Measurements from ENCODE around the gene COL2A1.
A peak's percentile ranks its signal among the peaks of the same experiment; 100 is the strongest.

Gene COL2A1

DNA sequence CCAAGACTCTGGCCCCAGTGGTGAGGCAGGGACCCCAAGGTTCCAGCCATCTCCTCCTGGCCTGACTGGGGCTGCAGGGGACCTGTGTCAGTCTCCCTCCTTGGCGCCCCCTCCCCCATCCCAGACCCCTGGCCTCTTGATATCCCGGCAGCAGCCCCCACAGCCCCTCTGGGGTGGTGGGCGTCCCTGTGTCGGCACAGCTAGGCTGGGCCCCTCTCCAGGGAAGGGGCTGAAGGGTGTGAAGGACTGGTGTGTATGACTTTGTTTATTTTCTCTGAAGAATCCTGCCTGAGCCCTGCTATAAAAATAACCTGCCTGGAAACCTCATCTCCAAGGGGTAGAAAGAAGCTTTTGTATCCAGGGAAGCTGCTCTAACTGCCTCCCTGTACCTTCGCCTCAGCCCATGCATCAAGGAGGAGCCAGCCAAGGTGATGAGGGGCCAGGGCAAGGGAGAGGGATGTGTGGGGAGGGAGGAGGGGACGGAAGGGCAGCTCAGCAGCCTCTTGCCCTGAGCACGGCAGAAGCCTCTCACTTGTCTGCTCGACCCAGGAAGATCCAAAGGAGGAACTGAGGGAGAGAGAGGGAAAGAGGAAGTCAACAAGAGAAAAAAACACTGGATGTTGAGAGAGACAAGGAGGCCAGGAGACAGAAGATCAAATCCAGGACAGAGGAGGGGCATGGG is 25.4 kb upstream of the COL2A1 start:
- no peak for DNase-seq

DNA sequence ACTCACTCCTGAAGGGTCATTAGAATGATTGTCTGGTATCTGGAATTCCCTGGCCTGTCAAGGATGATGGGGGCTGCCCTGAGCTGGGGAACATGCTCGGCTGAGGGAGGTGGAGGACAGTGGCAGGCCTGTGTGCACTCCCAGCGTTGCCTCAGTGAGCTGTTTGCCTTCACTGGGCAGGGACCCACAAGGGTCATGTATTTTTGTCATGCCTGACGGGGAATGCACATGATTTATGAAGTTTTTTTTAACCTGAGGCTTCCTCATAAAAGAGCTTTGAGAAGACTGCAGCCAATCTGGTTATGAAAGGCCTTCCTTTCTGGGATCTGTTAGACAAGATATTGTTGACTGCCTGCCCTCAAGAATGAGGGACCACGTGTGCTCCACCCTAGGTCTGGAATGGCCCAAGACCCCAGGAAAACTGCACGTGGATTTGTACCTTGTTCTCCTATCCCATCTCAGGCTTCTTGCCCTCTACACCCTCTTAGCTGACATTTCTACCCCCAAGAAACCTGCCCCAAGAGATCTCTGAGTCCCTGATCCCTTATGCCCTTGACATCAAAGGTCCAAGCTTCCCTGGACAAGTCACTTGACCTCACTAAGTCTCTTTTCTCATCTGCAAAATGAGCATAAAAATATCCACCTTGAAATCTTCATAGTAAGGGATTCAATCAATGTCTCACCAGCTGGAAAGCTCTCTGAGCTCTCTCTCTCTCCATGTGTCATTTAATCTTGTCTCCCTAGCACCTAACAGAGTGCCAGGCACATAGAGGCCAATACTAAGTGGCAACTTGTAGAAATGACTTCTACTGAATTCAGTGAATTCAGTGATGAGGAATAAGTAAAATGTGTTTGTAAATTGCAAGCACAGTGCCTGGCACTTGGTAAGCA is 24.5 kb upstream of the COL2A1 start:
- DNase-seq = no peak

DNA sequence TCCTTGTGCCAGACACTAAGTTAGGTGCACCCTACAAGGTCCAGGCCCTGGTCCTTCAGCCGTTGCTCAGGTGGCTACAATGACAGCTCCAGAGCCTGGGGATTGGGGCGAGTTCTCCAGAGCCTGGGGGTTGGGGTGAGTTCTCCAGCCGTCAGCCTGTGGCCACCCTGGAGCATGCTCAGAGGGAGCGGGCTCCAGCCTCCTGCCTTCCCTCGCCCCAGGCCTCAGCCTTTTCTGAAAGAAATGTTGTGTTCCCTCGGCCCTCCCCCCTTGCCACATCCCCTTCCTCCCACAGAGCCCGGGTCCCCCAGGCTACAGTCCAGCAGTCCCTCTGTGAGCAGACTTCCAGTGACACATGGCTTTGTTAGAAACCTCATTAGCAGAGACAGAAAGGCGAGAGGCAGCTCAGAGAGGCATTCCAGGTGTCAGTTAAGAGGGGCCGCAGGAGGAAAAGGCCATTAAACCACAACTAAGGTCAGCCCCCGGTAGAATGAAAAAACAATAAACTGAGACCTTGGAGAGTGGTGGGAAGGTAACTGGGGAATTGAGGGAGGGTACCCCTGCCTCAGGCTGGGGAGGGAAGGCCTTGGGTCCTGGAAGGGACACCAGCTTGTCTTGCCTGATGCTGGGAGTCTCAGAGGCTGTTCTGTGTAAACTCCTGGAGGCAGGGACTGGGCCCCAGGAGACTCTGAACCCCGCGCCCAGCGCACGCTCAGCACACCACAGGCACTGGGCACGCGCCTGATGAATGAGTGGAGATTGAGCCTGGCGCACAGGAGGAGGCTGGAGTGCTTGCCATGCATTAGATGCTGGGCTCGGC is 23.1 kb upstream of the COL2A1 start:
- no peak for DNase-seq

DNA sequence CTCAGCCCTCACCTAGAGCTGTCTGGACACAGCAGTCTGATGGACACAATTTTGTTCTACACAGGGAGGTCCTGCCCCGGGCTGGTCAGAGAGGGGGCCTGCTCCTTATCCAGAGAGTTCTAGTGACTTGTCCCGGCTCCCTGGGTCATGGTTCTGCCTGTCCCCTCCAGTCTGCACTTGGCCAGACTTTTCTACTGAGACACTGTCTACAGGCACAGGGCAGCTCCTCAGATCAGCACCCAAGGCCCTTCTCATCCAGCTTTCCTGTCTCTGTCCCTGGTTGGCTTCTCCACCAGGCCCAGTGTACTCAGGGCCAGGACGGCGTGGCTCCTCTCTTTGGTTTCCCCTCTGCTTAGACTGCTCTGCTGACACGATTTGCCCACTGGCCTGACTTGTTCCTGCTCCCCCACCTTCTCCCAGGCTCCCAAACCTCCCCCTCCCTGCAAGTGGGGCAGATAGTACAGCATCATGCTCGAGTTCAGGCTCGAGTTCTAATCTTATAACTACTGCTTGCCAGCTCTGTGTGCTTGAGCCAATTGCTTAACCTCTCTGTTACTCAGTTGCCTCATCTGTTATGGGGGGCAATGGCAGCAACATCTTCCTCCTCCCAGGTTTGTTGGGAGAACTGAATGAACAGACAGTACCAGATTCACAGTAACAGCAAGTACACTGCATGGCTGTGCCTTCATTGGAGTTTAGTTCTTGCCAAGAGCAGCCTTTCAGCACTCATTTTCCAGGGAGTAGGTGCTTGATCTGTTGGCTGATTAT is 22.0 kb upstream of the COL2A1 start:
- DNase-seq = no peak

DNA sequence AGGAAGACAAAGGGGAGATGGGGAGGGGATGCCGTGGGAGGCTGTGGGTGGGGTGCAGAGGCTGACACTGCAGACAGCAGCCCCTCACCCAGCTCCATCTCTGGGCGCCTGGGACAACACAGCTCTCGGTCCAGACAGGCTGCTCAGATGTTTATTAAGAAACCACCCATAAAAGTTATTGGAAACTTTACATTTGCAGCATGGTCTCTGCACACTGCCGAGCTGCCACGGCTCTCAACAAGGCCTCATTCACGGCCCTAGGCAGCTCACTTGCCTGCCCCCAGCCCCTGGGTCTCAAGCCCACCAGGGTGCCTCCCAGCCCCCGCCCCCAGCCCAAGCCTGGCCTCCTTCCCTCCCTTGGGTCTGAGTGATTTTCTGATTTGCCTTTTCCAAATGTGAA is 21.0 kb upstream of the COL2A1 start:
- no peak for DNase-seq

DNA sequence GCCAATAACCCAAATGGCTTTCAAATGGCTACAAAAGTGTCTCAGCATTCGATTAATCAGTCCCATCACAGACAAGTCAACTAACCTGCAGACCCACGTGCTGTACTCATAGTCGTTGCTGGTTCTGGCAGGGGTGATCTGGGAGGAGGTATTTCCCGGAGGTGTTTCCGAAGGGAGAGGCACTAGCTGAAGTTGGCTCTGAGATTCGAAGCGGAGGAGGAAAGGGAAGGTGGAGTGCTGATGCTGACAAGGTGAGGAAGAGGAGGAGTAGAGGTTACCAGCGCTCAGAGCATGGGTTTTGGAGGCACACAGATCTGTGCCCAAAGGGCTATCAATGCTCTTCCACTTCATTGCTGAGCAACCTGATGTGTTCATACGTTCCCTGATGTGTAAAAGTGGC is 20.5 kb upstream of the COL2A1 start:
- DNase-seq = no peak

DNA sequence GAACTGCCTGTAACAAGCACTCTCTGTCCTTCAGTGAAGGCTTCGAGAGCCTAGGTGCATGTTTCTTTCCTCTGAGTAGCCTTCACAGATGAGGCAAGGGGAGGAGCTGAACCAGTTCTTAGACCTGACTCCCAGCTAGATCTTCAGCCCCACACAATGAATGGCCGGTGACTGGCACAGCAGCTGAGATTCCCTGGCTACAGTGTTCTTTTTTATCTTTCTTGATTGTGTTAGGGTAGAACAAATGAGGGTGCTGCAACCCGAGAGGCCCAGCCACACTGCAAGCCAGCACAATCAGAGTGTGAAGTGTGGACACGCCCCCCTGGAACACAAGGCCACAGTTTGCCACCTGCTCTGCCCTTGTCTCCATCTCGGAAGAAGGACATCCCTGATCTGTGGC is 19.1 kb upstream of the COL2A1 start:
- peak; percentile 23 for DNase-seq

DNA sequence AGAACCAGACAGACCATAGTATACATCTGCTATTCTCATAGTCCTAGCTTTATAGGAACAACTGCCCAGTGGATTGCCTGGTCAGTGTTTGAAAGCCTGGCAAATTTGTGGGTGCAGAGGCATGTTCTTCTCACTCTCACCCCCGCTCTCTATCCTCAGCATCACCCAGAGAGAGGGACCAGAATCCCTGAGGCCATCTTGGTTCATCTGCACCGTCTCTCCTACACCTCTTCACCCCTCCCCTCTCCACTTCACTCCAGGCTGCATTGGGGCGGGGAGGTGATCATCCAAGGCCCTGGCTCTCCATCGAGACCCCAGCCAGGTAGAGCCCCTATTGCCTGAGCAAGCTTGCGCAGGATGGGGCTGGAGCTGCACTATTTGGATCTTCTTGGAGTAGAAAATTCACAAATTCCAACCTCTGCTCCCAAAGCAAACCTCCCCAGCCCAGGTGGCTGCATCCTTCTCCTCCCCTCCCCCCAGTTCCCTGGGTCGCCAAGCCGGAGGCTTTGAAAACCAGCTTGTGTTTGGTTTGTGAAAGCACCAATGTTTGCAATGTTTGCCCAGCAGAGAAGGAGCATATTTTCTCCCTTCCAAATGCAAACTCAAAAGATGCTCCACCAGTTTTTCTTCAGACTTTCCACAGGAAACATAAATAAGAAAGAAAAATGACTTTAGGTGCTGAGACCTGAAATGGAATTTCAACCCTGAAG is 18.6 kb upstream of the COL2A1 start:
- DNase-seq = no peak

DNA sequence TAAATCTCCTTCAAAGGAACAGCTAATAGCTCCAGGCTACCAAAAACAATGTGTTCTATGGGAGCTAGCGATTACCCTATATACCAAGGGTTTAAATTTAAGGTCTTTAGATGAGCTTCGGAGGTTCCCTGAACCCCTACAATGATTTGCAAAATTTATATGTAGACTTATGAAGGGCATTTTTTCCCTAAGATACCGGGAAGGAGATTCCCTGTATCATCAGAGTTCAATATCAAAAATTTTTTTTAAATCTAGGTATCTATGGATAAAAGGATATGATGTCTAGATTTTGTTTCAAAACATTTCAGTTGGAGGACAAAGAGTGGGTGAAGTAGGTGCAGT is 17.9 kb upstream of the COL2A1 start:
- no peak for DNase-seq

DNA sequence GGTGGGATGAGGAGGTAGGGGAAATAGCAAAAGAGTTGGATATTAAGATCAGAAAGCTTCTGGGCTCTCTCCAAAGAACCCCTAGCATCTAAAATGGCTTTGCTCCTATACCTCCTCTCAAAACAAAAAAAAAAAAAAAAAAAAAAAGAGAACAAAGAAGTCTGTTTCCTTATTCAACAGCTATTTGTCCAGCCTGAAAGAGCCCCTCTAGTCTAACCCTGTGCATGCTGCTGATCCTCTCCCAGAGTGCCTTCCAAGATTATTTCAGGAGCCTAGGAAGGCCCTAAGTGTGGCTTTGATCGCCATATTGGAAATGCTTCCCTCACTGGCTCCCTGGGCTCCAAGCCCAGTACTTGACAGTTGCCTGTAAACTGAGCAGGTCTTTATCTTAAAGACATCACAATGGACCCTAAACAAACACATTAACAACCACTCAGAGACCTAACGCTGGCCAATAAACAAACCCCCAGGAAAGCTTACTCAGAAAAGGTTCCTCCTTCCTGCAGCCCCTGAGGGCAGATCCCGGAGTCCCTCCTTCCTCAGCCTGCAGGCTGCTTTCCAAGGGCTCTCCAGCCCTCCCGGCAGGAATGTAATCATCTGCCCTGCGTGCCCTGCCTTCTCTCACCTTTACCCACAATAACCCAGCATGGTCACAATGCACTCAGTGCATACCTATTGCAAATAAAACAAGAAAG is 17.4 kb upstream of the COL2A1 start:
- DNase-seq = no peak

DNA sequence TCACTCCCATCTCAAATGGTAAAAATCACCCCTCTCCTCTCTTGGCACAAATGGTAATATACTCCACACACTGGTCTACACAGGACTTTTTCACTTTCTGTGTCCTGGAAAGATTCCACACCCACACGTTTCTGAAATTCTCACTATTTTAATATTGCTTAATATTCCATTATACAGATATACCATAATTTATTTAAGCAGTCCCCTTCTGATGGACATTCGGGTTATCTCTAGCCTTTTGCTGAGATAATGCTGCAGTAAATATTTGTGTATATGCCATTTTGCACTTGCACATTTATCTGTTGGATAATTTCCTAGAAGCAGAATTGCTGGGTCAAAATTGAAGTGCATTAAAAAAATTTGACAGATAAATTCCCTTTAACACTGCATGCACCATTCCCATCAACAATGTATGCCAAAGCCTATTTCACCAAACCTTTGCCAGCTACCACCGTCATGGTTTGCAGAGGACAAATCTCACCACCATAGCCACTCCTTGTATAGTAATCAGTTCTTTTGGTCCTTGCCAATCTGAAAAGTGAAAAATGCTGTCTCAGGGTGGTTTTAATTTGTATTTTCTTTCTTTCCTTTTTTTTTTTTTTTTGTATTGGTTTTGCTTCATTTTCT is 15.5 kb upstream of the COL2A1 start:
- no peak for DNase-seq

DNA sequence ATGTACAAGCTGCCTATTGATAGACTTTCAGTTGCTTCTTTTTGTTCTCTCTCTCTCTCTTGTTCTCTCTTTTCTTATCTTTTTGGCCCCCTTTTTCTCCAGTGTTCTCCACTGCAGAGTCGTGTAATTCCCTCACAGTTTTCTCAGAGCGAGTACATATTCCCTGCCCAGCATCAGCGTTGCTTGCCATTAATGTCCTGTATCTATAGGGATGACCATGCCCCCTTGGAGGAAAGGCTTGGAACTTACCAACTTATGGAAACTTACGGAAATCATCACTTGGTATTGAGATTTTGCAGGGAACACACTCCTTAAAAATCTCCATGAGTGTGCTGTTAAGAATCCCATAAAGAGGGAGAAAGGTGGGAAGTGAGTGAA is 14.3 kb upstream of the COL2A1 start:
- no peak for DNase-seq

DNA sequence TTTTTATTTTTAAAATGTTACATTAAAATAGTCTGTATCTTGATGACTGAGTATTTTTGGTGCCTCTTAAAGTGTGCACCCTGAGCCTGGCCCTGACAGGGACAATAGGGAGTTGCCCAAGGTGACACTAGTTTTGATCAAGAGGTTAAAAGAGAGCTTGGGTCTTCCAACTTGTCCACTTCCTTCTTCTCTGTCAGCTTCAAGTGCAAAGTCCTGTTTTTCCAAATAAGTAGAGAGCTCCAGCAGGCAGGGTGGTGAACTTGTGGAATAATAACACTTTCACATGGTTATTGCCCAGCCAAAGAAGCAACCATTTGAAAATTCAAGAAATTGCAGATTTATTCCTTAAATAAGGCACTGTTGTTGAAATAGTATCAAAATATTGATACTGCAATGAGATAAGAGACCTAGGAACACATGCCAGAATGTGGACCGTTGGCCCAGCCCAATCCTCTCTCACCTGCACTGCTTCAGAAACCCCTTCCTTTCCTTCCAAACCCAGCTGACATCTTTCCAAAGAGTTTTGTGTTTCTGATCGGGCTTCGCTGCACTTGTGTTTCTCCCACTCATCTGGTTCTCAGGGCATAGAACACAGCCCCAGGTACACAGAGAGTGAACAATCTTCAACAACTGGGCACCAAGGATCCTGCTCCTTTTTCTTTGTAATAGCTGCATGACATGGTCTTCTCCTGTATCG is 13.8 kb upstream of the COL2A1 start:
- DNase-seq = no peak

DNA sequence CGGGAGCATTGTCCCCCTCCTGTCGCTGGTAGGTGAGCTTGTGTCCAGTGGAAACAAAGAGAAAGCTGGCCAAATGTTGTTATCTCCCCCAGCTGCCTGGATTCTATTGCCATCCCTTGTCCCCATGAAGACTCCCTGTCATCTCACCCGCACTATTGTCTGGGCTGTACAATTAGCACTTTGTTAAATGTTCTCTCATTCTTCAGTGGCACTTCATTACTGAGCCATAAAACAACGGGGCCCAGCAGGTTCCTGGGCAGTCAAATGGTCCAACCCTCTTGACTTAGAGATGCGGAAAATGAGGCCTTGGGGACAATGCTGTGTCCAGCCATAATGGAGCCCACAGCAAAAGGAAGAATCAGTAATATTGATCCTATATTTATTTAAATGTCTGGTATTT is 13.2 kb upstream of the COL2A1 start:
- DNase-seq = no peak

DNA sequence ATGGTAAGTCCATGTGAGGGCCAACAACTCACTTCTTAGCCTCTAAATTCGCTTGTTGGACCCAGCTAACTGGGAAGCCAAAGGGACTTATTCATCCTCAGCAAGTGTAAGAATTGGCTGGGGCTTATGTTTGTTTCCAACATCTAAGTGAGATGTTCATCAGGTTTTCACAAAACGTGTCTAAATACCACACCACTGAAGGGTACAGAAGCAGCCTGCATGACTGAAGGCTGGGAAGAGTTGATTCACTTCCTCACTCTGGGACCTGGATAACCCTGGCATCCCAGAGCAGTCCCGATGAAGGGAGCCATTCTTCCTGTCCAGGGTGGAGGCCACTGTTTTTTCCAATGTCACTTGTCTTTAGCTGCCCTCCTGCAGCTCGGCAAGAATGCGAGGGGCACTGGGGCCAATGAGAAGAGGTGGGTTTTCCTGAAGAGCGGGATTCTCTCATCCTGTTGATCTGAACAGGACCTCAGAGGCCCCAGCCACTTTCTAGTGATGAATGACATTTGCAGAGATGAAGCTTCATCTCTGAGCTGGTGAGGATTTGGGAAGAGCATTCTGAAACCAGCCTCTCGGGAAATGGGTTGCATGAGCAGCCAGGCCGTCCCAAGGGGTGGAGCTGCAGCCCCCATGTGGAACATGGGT is 12.2 kb upstream of the COL2A1 start:
- DNase-seq = no peak

DNA sequence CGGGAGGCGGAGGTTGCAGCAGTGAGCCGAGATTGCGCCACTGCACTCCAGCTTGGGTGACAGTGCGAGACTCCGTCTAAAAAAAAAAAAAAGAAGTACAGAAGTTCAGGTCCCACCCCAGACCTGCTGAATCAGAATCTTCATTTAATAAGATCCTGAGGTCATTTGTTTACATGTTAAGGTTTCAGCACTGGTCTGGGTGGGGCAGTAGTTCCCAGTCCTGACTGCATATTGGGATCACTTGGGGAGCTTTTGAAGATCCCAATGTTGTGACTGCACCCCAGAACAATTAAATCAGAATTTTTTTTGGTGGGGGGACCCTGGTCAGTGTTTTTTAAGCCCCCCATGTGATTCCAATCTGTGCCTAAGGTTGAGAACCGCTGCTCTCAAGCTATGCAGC is 11.7 kb upstream of the COL2A1 start:
- no peak for DNase-seq

DNA sequence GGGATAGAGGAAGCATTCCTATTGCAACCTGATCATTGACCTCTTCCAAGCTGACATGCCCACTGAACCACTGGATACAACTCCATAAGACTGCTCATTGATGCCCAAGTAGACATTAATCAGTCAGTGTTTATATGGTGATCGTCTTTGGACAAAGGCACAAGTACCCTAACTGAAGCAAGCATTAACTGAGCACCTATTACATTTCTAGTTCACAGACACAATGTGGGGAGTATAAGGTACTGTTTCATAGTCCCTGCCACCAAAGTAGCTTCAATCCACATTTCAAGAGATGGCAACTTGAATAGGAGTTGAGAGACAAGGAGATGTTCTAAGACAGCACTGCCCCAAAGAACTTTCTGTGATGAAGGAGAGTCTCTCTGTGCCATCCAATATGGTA is 10.9 kb upstream of the COL2A1 start:
- no peak for DNase-seq

DNA sequence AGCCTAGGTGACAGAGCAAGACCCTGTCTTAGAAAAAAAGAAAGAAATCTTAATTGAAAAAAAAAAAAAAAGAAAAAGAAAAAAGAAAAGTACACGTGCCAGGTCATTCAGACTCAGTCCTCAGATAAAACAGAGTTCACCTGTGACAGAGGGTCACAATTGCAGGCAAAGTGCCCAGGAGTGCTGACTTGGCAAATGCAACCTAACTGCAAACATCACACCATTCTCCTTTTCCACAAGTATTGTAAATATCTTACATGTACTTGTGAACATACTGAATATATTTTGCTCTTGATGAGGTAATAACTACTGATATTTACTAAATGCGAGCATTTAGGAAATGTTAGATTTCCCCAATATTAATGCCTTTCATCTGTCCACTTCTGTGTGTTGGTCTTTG is 9.0 kb upstream of the COL2A1 start:
- no peak for DNase-seq

DNA sequence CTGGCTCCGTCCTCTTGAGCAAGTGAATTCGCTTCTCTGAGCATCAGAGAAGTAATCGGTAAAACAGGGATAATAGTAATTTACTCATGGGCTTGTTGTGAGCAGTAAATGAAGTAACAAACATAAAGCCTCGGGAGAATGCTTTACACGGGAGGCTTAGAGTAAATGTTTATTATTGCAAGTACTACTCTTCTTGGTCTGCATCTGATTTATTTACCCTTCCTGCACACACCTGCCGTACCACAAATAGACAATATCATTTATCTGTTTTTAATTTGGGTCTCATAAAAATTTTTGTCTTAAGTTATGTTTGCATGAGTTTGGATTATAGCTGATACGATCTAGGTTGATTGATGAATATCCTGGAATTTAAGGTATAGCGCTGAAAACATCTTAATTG is 7.8 kb upstream of the COL2A1 start:
- DNase-seq = no peak

DNA sequence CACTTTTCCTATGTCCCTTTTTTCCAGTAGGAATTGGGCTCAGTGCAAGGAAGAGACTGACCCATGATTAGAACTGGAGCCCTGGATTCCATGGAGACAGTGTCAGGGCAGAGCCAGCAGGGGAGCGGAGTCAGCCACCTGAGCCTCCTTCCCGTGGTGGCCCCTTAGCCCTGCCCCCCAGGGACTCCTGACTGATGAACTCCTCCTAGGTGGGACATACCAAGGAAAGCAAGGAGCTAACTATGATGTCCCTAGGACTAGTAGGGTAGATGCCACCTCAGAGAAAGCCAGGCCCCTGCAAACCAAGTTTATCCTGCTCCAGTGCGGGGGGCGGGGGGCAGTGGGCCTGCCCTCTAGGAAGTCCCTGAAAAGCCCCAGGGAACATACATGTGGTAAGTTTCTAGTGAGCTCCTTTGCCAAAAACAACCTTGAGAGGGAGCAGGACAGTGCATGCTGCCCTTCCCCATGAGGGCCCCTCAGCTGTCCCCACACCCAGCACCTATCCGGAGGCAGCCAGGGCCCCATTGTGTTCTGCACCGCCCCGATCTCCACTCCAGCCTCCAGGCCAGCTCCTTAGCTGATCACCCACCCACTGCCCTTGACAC is 6.2 kb upstream of the COL2A1 start:
- DNase-seq = no peak
